HCT116 (cell line): Measurements from ENCODE around the gene TSC22D1. TPM values are rescaled to one million over a fixed set of nuclear protein-coding genes. Genes with fewer than 3 reads are reported as not detected.

Experiments used
- ATAC-seq: fragments of 200-7000 bp; cut with Tn5 transposase; 2 replicates; pipeline ENCODE4 v1.9.1; 2020; ENCODE audit warnings: mild to moderate bottlenecking, moderate library complexity
- BruUV-seq: library from RNA; stranded (reverse); fragments of 400-500 nt; replicated peaks from 2 replicates; lab custom pipeline; 2021; lab: Mats Ljungman, UMichigan
- CTCF ChIA-PET: fragments of 300-600 bp; sonication (Branson Sonifier 250); formaldehyde crosslinking; loops from one replicate; lab custom pipeline; 2021; ENCODE audit warnings: antibody characterized with exemption; lab: Charles Lee
- POLR2A ChIA-PET: fragments of 300-600, 350-600 bp; sonication (Branson Sonifier 250); formaldehyde crosslinking; loops from one replicate; lab custom pipeline; 2021; ENCODE audit warnings: antibody characterized with exemption; lab: Charles Lee
- RAD21 ChIA-PET, 2 experiments: fragments of 300-600 bp; sonication (Branson Sonifier 250); formaldehyde crosslinking; loops; one replicate each; lab custom pipeline; 2023; ENCODE audit warnings: low total read pairs in 2 of 2; ENCODE audit not compliant: uncharacterized antibody in 2 of 2, unreplicated experiment in 2 of 2, low non-redundant PET in 1 of 2; lab: Charles Lee
- DNase-seq: peaks from one replicate; pipeline ENCODE4 v3.0.0-alpha.2; 2010; ENCODE audit warnings: low read depth, low spot score
- H2AFZ ChIP-seq: fragments of 200-600 bp; shearing (Covaris generic), sonication (generic); 2 replicates; pipeline ENCODE4 v1.6.1; 2017; ENCODE audit warnings: low read depth, mixed run types, mixed read lengths, antibody characterized with exemption, low read length; ENCODE audit not compliant: poor library complexity, severe bottlenecking
- H3K27ac ChIP-seq: 2 replicates; pipeline ENCODE4 v1.5.1; 2012; ENCODE audit warnings: low read depth, low read length
- H3K27me3 ChIP-seq: fragments of 200-600 bp; sonication (generic); 2 replicates; pipeline ENCODE4 v1.6.1; 2016; ENCODE audit warnings: mixed run types, low read length, mixed read lengths; ENCODE audit not compliant: insufficient read depth
- H3K36me3 ChIP-seq, 2 experiments: fragments of 200-500 bp in 1 of 2; fragments of 200-600 bp in 1 of 2; sonication (Bioruptor generic) in 1 of 2; sonication (generic) in 1 of 2; 2 replicates each; pipeline versions ENCODE4 v1.5.1 to v1.6.1; 2014 to 2016; ENCODE audit warnings: low read length in 2 of 2, inconsistent platforms in 1 of 2, mixed read lengths in 1 of 2, mixed run types in 1 of 2; ENCODE audit not compliant: insufficient read depth in 2 of 2, control insufficient read depth in 1 of 2
- H3K4me1 ChIP-seq, 2 experiments: fragments of 200-600 bp in 1 of 2; sonication (generic) in 1 of 2; 2 replicates each; pipeline versions ENCODE4 v1.5.1 to v1.6.1; 2012 to 2017; ENCODE audit warnings: low read length in 2 of 2, inconsistent platforms in 1 of 2, mild to moderate bottlenecking in 1 of 2, mixed read lengths in 1 of 2, mixed run types in 1 of 2, moderate library complexity in 1 of 2; ENCODE audit not compliant: insufficient read depth in 2 of 2, control insufficient read depth in 1 of 2
- H3K4me2 ChIP-seq: fragments of 200-600 bp; sonication (generic); 2 replicates; pipeline ENCODE4 v1.6.1; 2017; ENCODE audit warnings: mixed run types, low read length, mixed read lengths
- H3K4me3 ChIP-seq, 2 experiments: fragments of 200-600 bp in 1 of 2; sonication (generic) in 1 of 2; replicated peaks in 1 of 2; 2 replicates each; pipeline ENCODE4 v1.5.1; 2011 to 2016; ENCODE audit warnings: low read length in 2 of 2, control low read depth in 1 of 2, low read depth in 1 of 2, mild to moderate bottlenecking in 1 of 2, mixed read lengths in 1 of 2, mixed run types in 1 of 2
- H3K79me2 ChIP-seq: fragments of 200-600 bp; sonication (generic); 2 replicates; pipeline ENCODE4 v1.6.1; 2017; ENCODE audit warnings: mild to moderate bottlenecking, mixed run types, low read length, moderate library complexity, mixed read lengths; ENCODE audit not compliant: insufficient read depth
- H3K9ac ChIP-seq: fragments of 200-600 bp; sonication (generic); 2 replicates; pipeline ENCODE4 v1.6.1; 2016; ENCODE audit warnings: low read length, mixed read lengths
- H3K9me2 ChIP-seq: fragments of 200-600 bp; sonication (generic), shearing (Covaris generic); 2 replicates; pipeline ENCODE4 v1.6.1; 2017; ENCODE audit warnings: mixed run types, mild to moderate bottlenecking, moderate library complexity; ENCODE audit not compliant: insufficient read depth
- H3K9me3 ChIP-seq, 2 experiments: fragments of 200-500 bp in 1 of 2; fragments of 200-600 bp in 1 of 2; sonication (Bioruptor generic) in 1 of 2; sonication (generic) in 1 of 2; 2 replicates each; pipeline ENCODE4 v1.6.1; 2014 to 2017; ENCODE audit warnings: low read length in 2 of 2, mixed read lengths in 2 of 2, inconsistent platforms in 1 of 2, low read depth in 1 of 2, mild to moderate bottlenecking in 1 of 2, mixed run types in 1 of 2, moderate library complexity in 1 of 2; ENCODE audit not compliant: control insufficient read depth in 1 of 2, insufficient read depth in 1 of 2
- H4K20me1 ChIP-seq: fragments of 200-600 bp; sonication (generic), shearing (Covaris generic); 2 replicates; pipeline ENCODE4 v1.6.1; 2017; ENCODE audit warnings: mixed run types, mild to moderate bottlenecking, moderate library complexity; ENCODE audit not compliant: insufficient read depth
- CBX3 ChIP-seq: IDR thresholded peaks from 2 replicates; pipeline ENCODE4 v1.6.1; 2012; ENCODE audit warnings: low read depth
- CEBPB ChIP-seq: IDR thresholded peaks from 2 replicates; pipeline ENCODE4 v1.6.1; 2012; ENCODE audit warnings: low read depth
- ELF1 ChIP-seq: IDR thresholded peaks from 2 replicates; pipeline ENCODE4 v1.6.1; 2012; ENCODE audit warnings: low read depth, borderline replicate concordance
- EZH2phosphoT487 ChIP-seq: fragments of 200-600 bp; IDR thresholded peaks from 2 replicates; pipeline ENCODE4 v1.6.1; 2018; ENCODE audit warnings: antibody characterized with exemption, borderline replicate concordance
- FOSL1 ChIP-seq: IDR thresholded peaks from 2 replicates; pipeline ENCODE4 v1.6.1; 2012; ENCODE audit warnings: low read depth
- JUND ChIP-seq: IDR thresholded peaks from 2 replicates; pipeline ENCODE4 v1.6.1; 2012
- POLR2A ChIP-seq: IDR thresholded peaks from 2 replicates; pipeline ENCODE4 v1.7.0; 2011; ENCODE audit warnings: borderline replicate concordance; ENCODE audit not compliant: insufficient read depth, insufficient read length; ENCODE audit errors: extremely low read depth
- POLR2AphosphoS5 ChIP-seq: IDR thresholded peaks from 2 replicates; pipeline ENCODE4 v1.6.1; 2011; ENCODE audit warnings: mild to moderate bottlenecking, low read depth, low read length, moderate library complexity
- RAD21 ChIP-seq: IDR thresholded peaks from 2 replicates; pipeline ENCODE4 v1.6.1; 2012; ENCODE audit warnings: low read depth, mild to moderate bottlenecking
- REST ChIP-seq: IDR thresholded peaks from 2 replicates; pipeline ENCODE4 v1.6.1; 2012; ENCODE audit warnings: low read depth
- SIN3A ChIP-seq: IDR thresholded peaks from 2 replicates; pipeline ENCODE4 v1.6.1; 2012; ENCODE audit warnings: low read depth
- SP1 ChIP-seq: IDR thresholded peaks from 2 replicates; pipeline ENCODE4 v1.6.1; 2012; ENCODE audit warnings: low read depth
- SRF ChIP-seq: IDR thresholded peaks from 2 replicates; pipeline ENCODE4 v1.6.1; 2012; ENCODE audit warnings: low read depth
- TCF7L2 ChIP-seq: IDR thresholded peaks from 2 replicates; pipeline ENCODE4 v1.7.0; 2011; ENCODE audit warnings: borderline replicate concordance, inconsistent platforms; ENCODE audit not compliant: insufficient read depth, insufficient read length; ENCODE audit errors: extremely low read depth
- YY1 ChIP-seq: IDR thresholded peaks from 2 replicates; pipeline ENCODE4 v1.6.1; 2011; ENCODE audit warnings: low read length, low read depth, moderate library complexity, mild to moderate bottlenecking; ENCODE audit not compliant: insufficient replicate concordance; ENCODE audit errors: extremely low read depth
- ZFX ChIP-seq: fragments of 450-650 bp; IDR thresholded peaks from 2 replicates; pipeline ENCODE4 v1.6.1; 2017
- ZNF274 ChIP-seq: fragments of 200-500 bp; sonication (Bioruptor generic); IDR thresholded peaks from 2 replicates; pipeline ENCODE4 v1.6.1; 2014; ENCODE audit warnings: mild to moderate bottlenecking, low read depth, low read length, inconsistent platforms
- intact Hi-C: fragments of 100-400 bp; cut with micrococcal nuclease; formaldehyde crosslinking; loops from 2 replicates; pipeline ENCODE4 v1.10.0; 2022
- total RNA-seq: library from RNA; stranded (reverse); gene quantifications from one replicate; pipeline ENCODE4 v1.2.1, GENCODE V29; 2021; ENCODE audit not compliant: unreplicated experiment
- TF ChIP-seq, protein P1 (sequence below): IDR thresholded peaks from 2 replicates; pipeline ENCODE4 v1.6.1; 2012

Gene TSC22D1
- total RNA-seq, 1 experiment from 2014 or later = 268 TPM

GRCh38 chr13:44543369-44543768 is 32.8 kb downstream of the TSC22D1 start:
- H3K9me2 ChIP-seq = peaks cover 4% of the 10 kb centered on the region; the same call in 1 of the 2 replicates
- ChIA-PET RAD21 (no interaction called here), CTCF (interaction anchor here (1.0 kb wide), 2 partner anchors 10 to 71 kb away, joined by 3 read pairs; no protein-coding TSS in a partner anchor), POLR2A (no interaction called here)
- no peaks in the 10 kb centered on the region for H3K9me3 ChIP-seq
- no peaks in the 10 kb centered on the region for H3K36me3 ChIP-seq
- H4K20me1 ChIP-seq = no peaks in the 10 kb centered on the region
- H3K4me2 ChIP-seq = no peak overlapping the region
- intact Hi-C loops = no loop called here
- H2AFZ ChIP-seq = no peak overlapping the region
- no peak overlapping the region for H3K27ac ChIP-seq
- BruUV-seq = no TSS peak
- no peaks in the 10 kb centered on the region for H3K27me3 ChIP-seq
- no peaks in the 10 kb centered on the region for H3K4me1 ChIP-seq
- no peak overlapping the region for H3K4me3 ChIP-seq
- no peak for DNase-seq
- H3K9ac ChIP-seq = no peak overlapping the region
- no peak for ATAC-seq
- TF ChIP-seq ELF1 = no peak
- TF ChIP-seq YY1 = no peak
- no peak for TF ChIP-seq POLR2AphosphoS5
- TF ChIP-seq REST = no peak
- TF ChIP-seq SP1 = no peak
- TF ChIP-seq, protein P1, sequence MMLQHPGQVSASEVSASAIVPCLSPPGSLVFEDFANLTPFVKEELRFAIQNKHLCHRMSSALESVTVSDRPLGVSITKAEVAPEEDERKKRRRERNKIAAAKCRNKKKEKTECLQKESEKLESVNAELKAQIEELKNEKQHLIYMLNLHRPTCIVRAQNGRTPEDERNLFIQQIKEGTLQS = no peak
- TF ChIP-seq CEBPB = no peak
- no peak for TF ChIP-seq POLR2A
- TF ChIP-seq CBX3 = no peak
- TF ChIP-seq SRF = no peak
- no peak for TF ChIP-seq ZFX
- no peak for TF ChIP-seq SIN3A
- TF ChIP-seq ZNF274 = no peak
- no peak for TF ChIP-seq TCF7L2
- TF ChIP-seq EZH2phosphoT487 = no peak
- TF ChIP-seq FOSL1 = no peak
- no peak for TF ChIP-seq JUND
- TF ChIP-seq RAD21 = no peak
- TF ChIP-seq, all 23 proteins: peak for 0
- H3K79me2 ChIP-seq = peaks cover 5% of the 10 kb centered on the region; the same call in 1 of the 2 replicates
